HUDEP-2 (cell line): Measurements from ENCODE around the gene RNF112.
"Not testable (repeated sequence)": the region's sequence is repeated elsewhere in the genome, so short reads cannot be mapped to it uniquely, and the experiment has no call there.

ENCODE experiments used
- DNase-seq, 76 experiments: peaks; one replicate each; lab custom pipeline; 2025; ENCODE audit not compliant: unreplicated experiment in 76 of 76; lab: John Stamatoyannopoulos, UW

Gene RNF112

GRCh38 chr17:19412510-19412909 lies 1.5 kb downstream of the RNF112 start:
- DNase-seq: no peak

GRCh38 chr17:19412984-19413383 lies 2.0 kb downstream of the RNF112 start:
- no peak for DNase-seq

- no peak for DNase-seq
These were observed 2.7 kb downstream of the RNF112 start for GRCh38 chr17:19413761-19414160.

- DNase-seq: no peak
These were observed 3.6 kb downstream of the RNF112 start for GRCh38 chr17:19414396-19415280.

- no peak for DNase-seq
These were observed 4.3 kb downstream of the RNF112 start for GRCh38 chr17:19415311-19415710.

GRCh38 chr17:19415806-19416775 lies 5.1 kb downstream of the RNF112 start:
- DNase-seq: no peak

GRCh38 chr17:19417611-19418010 lies 6.6 kb downstream of the RNF112 start:
- DNase-seq: no peak

GRCh38 chr17:19418251-19418992 lies 7.4 kb downstream of the RNF112 start:
- peak in 3 of 76 experiments; percentile 3 to 4 (median 3) for DNase-seq

- DNase-seq: no peak
These were observed 10.2 kb downstream of the RNF112 start for GRCh38 chr17:19421219-19421618.

GRCh38 chr17:19421926-19422325 lies 10.9 kb downstream of the RNF112 start:
- no peak for DNase-seq

GRCh38 chr17:19424934-19425868 lies 14.2 kb downstream of the RNF112 start:
- no peak for DNase-seq

GRCh38 chr17:19426631-19427030 lies 15.6 kb downstream of the RNF112 start:
- no peak for DNase-seq

GRCh38 chr17:19431691-19432090 lies 20.7 kb downstream of the RNF112 start:
- no peak for DNase-seq

GRCh38 chr17:19433255-19433654 lies 22.2 kb downstream of the RNF112 start:
- no peak for DNase-seq

GRCh38 chr17:19433727-19434340 lies 22.8 kb downstream of the RNF112 start:
- DNase-seq: no peak

- DNase-seq: no peak
These were observed 29.4 kb downstream of the RNF112 start for GRCh38 chr17:19440421-19440820.

- not testable (repeated sequence) for DNase-seq
These were observed 30.3 kb downstream of the RNF112 start for GRCh38 chr17:19441288-19441687.

- no peak for DNase-seq
These were observed 31.7 kb downstream of the RNF112 start for GRCh38 chr17:19442731-19443130.

- no peak for DNase-seq
These were observed 32.1 kb downstream of the RNF112 start for GRCh38 chr17:19443148-19443547.
